Germinal center (tissue), 1 donor: ENCODE data around the gene RNF26.

Experiments
- DNase-seq: peaks from one replicate; pipeline ENCODE4 v3.0.0; 2012; ENCODE audit warnings: mixed read lengths, low spot score

RNF26 gene

DNA sequence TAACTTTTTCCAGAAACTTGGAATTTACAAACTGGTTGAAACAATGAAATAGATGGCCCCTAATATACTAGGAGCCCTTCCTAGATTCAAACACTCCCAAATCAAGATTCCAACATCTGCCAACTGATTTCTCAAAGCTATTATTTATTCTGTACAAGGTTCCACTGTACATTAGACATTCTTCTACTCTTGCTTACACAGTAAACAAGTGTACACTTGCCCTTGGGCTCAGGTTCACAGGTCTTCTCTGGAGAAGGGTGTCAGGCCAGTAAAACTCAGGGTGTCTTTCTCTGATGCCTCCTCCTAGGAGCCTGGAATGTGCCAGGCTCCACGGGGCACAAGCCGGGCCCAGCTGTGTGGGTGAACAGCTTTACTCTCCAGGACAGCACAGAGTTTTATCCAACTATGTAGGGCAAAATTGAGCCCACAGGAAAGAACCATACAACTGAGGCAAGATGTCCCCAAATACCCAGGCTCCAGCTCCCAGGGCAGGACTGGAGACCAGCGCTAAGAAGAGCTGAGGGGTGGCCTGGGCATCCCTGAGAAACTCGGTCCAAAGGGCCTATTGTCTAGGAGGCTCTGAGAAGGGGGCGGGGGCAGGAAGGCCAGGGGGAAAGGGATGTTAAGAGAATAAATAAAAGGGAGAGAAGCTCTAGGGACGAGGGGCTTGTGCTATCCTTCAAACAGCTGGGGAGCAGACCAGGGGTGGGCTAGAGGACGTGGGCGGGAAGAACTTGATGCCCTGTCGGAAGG lies 20.9 kb downstream of the RNF26 start:
- DNase-seq = no peak

GRCh38 chr11:119356349-119357031 lies 22.2 kb downstream of the RNF26 start:
- peak; percentile 86 for DNase-seq

DNA sequence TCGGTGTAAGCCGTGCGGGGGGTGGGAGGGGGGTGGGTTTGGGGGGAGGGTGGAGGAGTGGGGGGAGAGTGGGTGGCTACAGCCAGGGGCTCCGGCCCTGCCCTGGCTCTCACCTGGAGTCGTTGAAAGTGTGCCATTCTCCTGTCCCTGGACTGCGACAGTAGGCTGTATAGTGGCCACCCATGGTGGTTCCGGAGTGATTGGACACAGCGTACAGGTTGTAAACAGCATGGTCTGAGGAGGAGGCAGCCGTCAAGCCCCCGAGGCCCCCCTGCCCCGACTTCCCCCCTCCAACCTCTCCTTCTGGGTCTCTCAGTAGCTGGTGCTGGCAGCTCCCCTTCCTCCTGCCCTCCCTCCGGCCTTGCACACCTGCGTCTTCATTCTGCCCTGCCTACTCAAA lies 22.7 kb downstream of the RNF26 start:
- DNase-seq = no peak

DNA sequence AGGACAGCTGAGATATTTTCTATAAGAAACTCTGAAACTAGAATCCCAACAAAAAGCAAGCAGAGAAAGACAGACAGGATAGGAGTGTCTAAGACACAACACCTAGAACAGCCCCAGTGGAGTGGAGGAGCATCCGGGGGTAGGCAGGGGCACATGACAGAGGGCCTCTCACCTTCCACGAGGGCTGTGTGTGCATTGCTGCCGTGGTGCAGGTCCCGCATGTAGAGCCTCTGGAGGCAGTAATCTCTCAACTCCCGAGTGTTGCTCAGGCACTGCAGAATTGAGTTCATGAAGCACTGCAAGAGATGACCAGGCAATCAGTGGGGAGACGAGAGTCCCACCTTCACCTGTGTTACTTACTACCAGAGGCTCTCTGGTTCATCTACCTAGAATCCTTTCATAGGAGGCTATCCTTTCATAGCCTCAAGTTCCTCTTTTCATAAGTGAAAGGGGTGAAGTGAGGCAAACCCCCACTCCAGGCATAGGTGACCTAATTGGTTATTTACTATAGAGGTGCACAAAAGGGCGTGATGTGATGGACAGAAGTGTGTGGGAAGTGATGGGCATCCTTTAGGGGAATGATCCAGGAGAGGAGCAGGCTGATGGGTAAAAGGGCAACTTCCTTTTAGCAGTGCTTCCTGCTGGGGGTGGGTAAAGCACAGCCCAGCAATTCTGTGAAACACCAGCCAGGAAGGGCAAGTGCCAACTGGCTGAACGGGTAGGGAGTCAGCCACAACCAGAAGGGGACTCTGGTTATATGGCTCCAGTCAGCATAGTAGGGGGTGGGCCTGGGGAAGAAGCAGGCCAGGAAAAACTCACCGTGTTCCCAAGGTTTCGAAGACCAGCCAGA lies 25.3 kb downstream of the RNF26 start:
- DNase-seq = peak; percentile 40

GRCh38 chr11:119361056-119361787 lies 26.9 kb downstream of the RNF26 start:
- no peak for DNase-seq

DNA sequence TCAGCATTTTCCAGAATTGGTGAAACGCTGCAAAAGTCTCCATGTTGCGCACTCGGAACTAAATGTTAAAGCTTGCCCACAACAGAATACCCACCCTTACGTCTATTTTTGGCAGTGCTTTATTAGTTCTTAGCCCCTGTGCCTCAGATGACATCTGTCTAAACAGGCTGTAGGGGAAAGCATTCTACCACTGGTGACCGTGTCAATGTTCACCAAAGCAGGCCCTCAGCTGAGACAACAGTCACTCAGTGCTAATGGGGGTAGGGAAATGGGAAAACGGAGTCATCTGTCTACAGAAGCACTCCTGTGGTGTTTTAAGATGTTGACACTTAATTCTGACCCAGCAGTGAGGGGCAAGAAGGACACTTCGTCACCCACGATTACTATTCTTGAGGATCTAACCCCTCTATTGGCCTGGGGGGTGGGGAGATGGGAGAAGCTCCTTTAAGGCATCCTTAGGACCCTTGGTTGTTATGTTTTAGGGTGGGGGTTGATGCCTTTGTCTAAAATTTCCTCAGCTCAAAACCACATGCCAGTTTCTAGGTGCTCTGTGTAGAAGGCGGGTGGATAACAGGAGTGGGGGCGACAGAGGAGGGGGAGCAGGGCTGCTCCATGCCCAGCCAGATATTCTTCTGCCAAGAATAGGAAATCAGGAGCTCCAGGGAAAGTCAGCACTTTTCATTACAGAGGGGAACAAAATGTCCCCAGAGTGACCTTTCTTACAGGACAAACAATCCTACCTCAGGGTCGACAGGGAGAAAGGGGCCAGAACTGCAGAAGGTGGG lies 27.8 kb downstream of the RNF26 start:
- DNase-seq = no peak

GRCh38 chr11:119362741-119363080 lies 28.4 kb downstream of the RNF26 start:
- DNase-seq = no peak

- DNase-seq = no peak
Measured at GRCh38 chr11:119363081-119363850, 28.9 kb downstream of the RNF26 start.

DNA sequence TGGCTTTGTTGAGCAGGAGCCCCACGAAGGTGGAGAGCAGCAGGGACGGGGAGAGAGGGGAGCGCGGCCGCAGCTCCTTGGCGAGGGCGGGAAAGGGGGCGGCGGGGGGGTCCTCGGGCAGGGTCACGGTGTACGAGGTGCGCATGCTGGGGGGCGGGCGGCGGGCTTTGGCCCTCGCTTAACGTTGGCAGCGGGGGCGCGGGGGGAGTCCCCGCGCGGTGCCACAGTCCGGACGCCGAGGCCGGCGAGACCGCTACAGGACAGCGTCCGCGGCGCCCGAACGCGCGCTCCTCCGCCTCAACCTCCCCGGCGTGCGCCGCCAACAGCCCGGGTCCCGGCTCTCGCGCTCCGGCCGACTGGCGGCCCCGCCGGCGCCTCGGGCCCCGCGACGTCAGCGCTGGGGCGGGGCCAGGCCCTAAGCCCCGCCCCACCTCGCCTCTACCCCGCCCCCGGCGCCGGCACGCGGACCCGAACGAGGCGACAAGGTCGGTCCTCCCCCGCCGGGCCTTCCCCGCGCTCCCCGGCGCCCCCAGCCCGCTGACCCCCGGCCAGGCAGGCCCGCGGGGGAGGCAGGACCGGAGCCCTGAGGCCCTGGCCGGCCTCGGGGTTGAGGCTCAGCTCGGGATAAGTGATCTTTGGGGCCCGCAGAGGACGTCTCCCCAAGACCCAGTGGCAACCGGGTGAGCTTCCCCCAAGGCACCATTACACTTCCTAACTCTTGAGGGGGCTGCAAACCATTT lies 29.7 kb downstream of the RNF26 start:
- DNase-seq = peak; percentile 87

DNA sequence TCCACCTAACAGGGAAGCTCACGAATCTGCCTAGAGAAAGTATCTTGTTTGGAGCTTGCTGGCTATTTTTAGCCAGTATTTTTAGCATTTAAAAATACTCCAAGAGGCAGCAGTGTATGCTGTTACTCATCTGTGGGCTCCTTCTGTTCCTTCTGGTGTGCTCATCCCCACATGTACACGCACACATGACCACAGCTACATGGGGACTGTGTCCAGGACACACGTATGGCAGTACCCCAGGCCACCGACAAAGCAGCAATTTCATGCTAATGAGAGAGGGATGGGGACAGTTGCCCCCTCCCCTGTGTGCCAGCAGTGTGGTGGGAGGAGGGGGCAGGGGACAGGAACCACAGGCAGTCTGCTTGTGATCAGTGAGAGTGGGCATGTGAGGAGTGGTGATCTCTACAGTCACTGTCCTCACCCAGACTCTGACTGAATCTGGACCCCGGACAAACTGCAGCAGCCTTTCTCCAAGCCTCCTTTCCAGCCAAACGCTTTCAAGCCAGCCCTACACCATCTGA lies 30.8 kb downstream of the RNF26 start:
- DNase-seq = no peak

DNA sequence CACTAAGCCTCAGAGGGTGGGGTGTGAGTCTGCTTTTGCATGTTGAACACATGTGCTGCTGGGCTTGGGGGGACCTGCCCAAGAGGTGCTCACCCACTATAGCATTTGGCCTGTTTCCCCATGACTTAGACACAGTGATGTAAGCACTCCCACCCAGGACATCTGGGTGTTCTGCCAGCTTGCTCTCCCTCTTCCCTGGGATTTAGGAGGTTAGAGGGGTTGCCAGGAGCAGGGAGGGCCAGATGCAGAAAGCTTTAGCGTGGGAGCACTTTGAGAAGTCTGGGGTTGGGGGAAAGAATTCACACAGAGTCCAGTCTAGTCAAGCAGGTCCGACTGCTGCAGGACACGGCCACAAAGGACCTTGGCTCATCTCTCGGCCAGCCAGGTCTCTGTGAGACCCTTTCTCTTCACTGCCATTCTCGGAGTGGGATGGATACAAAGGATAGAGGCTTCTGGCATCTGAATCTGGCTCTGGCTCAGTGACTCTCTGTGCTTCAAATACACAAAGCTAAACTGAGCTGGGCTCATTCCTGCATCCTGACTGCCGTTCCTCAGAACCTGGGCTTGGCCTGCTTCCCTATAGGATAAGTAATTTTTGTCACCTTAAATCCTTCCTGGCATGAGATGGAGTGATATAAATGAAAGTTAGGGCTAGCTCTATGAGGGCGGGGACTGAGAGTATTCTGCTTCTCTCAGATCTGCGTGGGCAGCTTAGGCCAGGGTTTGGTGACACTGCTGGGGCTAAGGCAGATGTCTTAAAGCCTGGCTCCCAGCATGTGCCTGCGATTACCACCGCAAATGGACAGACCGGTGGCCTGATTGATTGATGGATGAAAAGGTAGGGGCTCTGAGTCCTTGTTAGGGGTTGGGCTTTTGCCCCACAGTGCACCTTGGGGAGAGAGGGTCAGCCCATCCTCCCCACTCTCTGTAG lies 32.6 kb downstream of the RNF26 start:
- no peak for DNase-seq

GRCh38 chr11:119367661-119368120 lies 33.4 kb downstream of the RNF26 start:
- DNase-seq = no peak

GRCh38 chr11:119368121-119369034 lies 34.1 kb downstream of the RNF26 start:
- DNase-seq = no peak

GRCh38 chr11:119369132-119369925 lies 35.0 kb downstream of the RNF26 start:
- DNase-seq = no peak

DNA sequence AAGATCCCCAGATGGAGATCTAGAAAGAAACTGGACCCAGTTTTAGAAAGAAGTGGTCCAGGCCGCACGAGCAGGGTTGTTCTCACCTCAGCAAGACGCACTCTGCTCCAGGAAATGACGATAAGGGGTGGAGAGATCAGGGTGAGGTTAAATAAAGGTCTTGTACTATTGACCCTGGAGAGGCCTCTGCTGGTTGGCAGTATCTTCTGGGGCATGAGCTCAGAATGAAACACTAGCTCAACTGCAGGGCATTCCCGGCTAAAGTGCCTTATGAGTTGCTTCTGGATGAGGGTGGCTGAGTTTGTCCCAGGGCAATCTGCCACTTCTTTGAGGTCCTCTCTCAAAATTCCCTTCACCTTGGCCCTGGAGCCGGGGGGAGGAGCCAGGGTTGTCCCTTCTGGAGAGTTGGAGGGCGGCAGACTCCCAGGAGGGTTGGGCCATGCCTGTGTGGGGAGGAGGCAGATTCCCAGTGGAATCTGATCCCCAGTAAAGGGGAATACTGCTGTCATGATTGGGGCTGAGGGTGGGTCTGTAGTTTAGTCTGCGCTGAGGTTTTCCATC lies 36.2 kb downstream of the RNF26 start:
- DNase-seq = no peak

DNA sequence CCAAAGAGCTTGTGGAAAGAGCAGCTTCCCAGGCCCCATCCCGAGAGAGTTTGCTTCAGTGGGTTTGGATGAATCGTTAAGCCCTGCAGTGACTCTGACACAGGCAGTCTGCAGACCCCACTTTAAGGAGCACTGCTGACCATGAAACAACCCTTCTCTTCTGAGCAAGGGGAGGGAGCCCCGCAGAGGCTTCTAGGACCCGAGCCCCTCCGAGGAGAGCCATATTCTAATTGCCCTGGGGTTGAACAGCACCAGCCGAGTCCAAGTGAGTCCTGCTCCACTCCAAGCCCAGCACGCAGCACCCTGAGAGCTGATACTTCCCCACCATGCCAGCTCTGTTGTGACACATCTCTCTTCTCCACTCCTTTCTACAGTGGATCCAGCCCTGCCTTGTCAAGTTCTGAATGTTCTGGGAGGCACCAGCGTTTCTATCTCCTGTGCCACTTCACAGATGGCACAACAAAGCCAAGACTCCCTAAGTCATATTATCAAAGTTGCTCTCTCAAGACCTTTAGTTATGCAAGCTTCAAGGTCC lies 36.8 kb downstream of the RNF26 start:
- no peak for DNase-seq
